NCI-H774 (cell line): Measurements from ENCODE around the gene PRKAR2A.
"Not testable (repeated sequence)": the region's sequence is repeated elsewhere in the genome, so short reads cannot be mapped to it uniquely, and the experiment has no call there.

Source experiments
- DNase-seq: peaks from one replicate; lab custom pipeline; 2025; lab: John Stamatoyannopoulos, UW

The PRKAR2A gene

GRCh38 chr3:48776854-48777253 lies 70.8 kb downstream of the PRKAR2A start:
- DNase-seq: no peak

GRCh38 chr3:48770192-48770502 lies 77.5 kb downstream of the PRKAR2A start:
- DNase-seq: no peak

- DNase-seq: no peak
These were observed 82.3 kb downstream of the PRKAR2A start for GRCh38 chr3:48765376-48765775.

- DNase-seq: no peak
These were observed 84.9 kb downstream of the PRKAR2A start for GRCh38 chr3:48762816-48763215.

DNA sequence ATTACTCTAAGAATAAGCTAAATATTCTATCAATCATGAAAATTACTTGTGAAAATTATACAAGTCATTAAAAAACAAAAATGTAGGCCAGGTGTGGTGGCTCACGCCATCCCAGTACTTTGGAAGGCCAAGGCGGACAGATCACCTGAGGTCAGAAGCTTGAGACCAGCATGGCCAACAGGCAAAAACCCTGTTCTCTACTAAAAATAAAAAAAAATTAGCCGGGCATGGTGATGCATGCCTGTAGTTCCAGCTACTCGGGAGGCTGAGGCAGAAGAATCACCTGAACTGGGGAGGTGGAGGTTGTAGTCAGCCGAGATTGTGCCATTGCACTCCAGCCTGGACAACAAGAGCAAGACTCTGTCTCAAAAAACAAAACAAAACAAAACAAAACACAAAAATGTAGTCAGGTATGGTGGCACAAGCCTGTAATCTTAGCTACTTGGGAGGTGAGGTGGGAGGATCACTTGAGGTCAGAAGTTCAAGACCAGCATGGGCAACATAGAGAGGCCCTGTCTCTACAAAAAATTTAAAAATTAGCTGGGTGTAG lies 87.6 kb downstream of the PRKAR2A start:
- not testable (repeated sequence) for DNase-seq

- not testable (repeated sequence) for DNase-seq
These were observed 88.1 kb downstream of the PRKAR2A start for GRCh38 chr3:48759531-48759930.

DNA sequence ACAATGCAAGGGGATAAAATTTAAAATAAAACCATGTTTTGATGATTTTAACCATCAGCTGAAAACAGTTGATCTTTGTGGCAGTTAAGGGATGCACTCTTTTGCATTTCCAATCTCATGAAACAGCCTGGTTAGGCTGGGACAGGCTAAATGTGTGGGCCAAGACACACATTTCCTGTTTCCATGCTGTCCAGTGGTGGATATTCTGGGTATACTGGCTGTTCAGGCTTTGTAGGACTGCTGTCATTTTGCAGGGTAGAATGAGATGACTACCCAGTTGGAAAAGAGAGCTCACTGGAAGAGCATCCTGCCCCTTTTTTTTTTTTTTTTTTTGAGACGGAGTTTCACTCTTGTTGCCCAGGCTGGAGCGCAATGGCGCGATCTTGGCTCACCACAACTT lies 88.6 kb downstream of the PRKAR2A start:
- DNase-seq: no peak

DNA sequence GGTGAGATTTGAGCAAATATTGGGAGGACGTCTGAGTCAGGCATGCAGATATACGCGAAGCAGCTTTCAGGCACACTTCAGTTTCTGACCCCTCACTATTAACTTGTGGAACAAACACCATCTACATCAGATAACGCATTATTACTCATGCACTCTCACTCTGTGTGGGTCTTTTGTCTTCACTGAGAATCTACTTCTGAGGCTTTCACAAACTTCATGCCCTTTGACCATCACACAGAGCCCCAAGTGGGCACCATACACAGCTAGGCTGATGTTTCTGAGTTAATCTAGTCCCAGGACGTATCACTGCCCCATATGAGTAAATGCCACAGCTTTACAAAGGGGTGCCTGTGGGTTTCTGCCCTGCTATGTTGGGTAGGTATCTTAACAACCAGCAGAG lies 91.0 kb downstream of the PRKAR2A start:
- DNase-seq: no peak

DNA sequence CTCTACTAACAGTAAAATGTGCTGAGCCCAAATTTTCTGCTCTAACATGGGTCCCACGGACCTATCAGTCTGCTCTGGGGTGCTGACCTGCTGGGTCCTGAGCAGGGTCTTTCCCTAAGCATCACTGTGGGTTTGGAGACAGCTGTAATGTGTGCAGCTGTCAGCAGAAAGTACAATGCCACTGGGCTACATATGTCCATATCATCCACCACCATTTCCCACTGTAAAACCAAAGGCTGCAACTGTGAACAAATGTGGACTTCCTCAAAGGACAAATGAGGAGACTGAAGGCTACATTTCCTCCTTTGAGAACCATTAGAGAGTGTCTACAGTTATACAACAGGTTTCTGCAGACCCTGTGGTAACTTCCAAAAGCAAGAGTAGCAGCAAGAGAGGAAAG lies 96.8 kb downstream of the PRKAR2A start:
- DNase-seq: no peak

DNA sequence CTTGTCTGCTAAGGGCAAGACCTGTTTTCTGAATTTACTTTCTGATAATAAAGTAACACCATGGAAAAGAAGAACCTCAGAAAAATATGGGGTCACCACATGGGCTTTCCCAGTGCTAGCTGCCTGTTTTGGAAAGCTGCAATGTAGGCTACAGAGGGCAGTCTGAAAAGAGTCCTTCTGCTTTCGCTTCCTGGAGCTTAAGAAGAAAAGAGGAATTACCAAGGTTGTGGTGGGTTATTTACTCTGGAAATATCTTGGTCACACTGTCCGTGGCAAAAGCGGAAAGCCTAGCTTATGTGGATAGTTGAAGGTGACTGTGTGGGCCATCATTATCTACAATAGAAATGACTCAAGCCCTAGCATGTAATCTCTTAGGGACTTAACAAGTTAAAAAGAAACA lies 98.9 kb downstream of the PRKAR2A start:
- no peak for DNase-seq

DNA sequence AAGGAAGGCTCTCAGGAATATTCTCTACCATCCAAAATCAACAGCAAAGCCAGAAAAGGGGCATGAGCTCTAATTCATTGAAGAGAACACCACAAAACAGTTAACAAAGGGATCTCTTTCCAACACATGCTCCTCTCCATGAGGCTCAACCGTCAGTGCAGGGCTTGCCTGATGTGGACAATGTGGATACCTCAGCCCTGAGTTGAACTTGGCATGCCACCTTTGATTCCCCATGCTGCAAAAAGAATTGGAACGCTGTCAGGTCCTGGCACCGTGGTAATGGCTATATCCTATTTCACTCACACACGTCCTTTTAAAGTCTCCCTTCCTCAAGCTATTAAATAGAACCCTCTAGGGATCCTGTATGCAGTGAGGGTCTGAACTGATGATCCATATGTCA lies 100.0 kb downstream of the PRKAR2A start:
- no peak for DNase-seq

GRCh38 chr3:48747015-48747615 lies 100.6 kb downstream of the PRKAR2A start:
- DNase-seq: no peak

- no peak for DNase-seq
These were observed 103.9 kb downstream of the PRKAR2A start for GRCh38 chr3:48743773-48744172.

GRCh38 chr3:48741226-48741625 lies 106.4 kb downstream of the PRKAR2A start:
- not testable (repeated sequence) for DNase-seq

GRCh38 chr3:48739955-48740823 lies 107.5 kb downstream of the PRKAR2A start:
- no peak for DNase-seq

DNA sequence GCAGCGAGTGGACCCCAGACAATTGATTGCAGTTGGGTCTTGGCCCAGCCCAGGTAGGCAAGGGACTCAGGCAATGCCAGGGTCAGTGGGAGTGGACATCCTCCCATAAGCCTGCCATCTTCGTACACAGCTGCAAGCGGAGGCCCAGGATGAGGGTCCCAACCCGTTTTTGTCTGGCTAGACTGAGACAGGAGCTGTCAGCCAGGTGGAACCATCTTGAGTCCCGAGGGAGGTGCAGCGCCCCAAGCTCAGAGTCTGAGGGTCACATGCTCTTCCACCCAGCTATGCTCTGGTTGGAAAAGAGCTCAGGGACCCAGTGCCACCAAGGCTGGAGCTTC lies 108.1 kb downstream of the PRKAR2A start:
- DNase-seq: no peak

GRCh38 chr3:48738926-48739616 lies 108.6 kb downstream of the PRKAR2A start:
- DNase-seq: no peak

GRCh38 chr3:48738144-48738536 lies 109.5 kb downstream of the PRKAR2A start:
- DNase-seq: no peak

DNA sequence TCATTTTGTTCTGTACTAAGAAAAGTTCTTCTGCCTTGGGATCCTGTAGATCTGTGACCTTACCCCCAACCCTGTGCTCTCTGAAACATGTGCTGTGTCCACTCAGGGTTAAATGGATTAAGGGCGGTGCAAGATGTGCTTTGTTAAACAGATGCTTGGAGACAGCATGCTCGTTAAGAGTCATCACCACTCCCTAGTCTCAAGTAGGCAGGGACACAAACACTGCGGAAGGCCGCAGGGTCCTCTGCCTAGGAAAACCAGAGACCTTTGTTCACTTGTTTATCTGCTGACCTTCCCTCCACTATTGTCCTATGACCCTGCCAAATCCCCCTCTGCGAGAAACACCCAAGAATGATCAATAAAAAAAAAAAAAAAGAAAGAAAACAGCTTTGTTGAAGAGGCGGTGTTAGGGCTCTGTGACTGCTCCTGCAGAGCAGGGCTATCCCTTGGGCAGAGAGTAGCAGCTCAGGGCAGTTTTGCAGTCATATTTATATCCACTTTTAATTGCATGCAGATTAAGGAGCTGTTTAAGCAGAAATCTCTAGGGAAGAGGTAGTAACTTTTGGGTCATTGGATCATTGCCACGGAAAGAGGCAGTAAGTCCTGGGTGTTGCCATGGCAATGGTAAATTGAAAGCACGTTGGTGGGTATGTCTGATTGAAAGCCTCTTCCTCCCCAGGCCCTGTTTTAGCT lies 112.5 kb downstream of the PRKAR2A start:
- DNase-seq: not testable (repeated sequence)

DNA sequence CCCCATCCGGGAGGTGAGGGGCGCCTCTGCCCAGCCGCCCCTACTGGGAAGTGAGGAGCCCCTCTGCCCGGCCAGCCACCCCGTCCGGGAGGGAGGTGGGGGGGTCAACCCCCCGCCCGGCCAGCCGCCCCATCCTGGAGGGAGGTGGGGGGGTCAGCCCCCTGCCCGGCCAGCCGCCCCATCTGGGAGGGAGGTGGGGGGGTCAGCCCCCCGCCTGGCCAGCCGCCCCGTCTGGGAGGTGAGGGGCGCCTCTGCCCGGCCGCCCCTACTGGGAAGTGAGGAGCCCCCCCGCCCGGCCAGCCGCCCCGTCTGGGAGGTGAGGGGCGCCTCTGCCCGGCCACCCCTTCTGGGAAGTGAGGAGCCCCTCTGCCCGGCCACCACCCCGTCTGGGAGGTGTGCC lies 113.1 kb downstream of the PRKAR2A start:
- DNase-seq: not testable (repeated sequence)

- DNase-seq: not testable (repeated sequence)
These were observed 113.7 kb downstream of the PRKAR2A start for GRCh38 chr3:48733752-48734518.

DNA sequence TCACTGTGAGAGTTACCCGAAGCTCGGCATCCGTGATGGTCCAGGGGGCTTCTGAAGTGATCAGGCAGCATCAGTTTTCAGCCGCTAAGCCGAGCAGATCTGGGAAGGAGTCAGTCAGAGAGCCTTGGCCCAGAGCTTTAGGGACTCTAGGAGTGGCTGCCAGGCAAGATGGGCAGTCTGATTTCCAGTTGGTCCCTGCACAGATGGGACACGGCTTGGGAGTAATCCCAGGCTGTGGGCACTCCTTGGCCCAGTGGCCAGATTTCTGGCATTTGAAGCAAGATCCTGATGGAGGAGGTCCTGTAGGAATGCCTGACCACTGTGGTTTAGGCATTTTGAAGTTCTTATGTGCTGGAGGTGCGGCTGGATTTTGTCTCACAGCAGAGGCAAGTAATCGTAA lies 120.2 kb downstream of the PRKAR2A start:
- no peak for DNase-seq
